Measurements from ENCODE around the gene CLMN. TPM values are rescaled to one million over a fixed set of nuclear protein-coding genes. Genes with fewer than 3 reads are reported as not detected.

The CLMN gene
- total and polyA plus RNA-seq, 2 of the 8 experiments (the other 6 are each of a cell fraction or from before 2014, with no cell fraction given): 1.6 to 8.2 TPM

GRCh38 chr14:95190346-95190840, 129.3 kb downstream of the CLMN start (continued):
- TF ChIP-seq CHD7 (IDR thresholded peaks at IDR 0.05; ENCODE audit: insufficient replicate concordance, low read length) (no peak), SP2 (IDR thresholded peaks at IDR 0.05; ENCODE audit: low read length) (no peak), KDM5A (IDR thresholded peaks at IDR 0.05; ENCODE audit: low read length) (no peak), CEBPB (IDR thresholded peaks at IDR 0.05; ENCODE audit: low read depth, low read length) (no peak), POLR2A (IDR thresholded peaks at IDR 0.05; ENCODE audit: control extremely low read depth in 1 of 2, low read depth in 2 of 2, low read length in 2 of 2) (no peak), POU5F1 (IDR thresholded peaks at IDR 0.05; ENCODE audit: low read depth, low read length) (no peak), FOSL1 (IDR thresholded peaks at IDR 0.05; ENCODE audit: insufficient read depth, low read depth, low read length) (no peak), ATF2 (IDR thresholded peaks at IDR 0.05; ENCODE audit: low read length) (no peak), POLR2AphosphoS5 (IDR thresholded peaks at IDR 0.05; ENCODE audit: low read depth, low read length) (no peak), CBX5 (IDR thresholded peaks at IDR 0.05; ENCODE audit: low read depth, low read length) (no peak), JUND (IDR thresholded peaks at IDR 0.05; ENCODE audit: low read length) (no peak)

All from H1 (cell line).